ENCODE results near the gene TEKT5.

The TEKT5 gene

GRCh38 chr16:10737068-10737625 is 42.4 kb upstream of the TEKT5 start:
- peak; percentile 84 for TF ChIP-seq CTCF (IDR thresholded peaks at IDR 0.05)

- TF ChIP-seq CTCF (IDR thresholded peaks at IDR 0.05), result no peak
Measured at GRCh38 chr16:10731790-10732189, 37.1 kb upstream of the TEKT5 start.

- no peak for TF ChIP-seq CTCF (IDR thresholded peaks at IDR 0.05)
Measured at GRCh38 chr16:10729104-10730048, 34.6 kb upstream of the TEKT5 start.

- TF ChIP-seq CTCF (IDR thresholded peaks at IDR 0.05), result no peak
Measured at GRCh38 chr16:10728003-10728887, 33.5 kb upstream of the TEKT5 start.

GRCh38 chr16:10708969-10709368 is 14.2 kb upstream of the TEKT5 start:
- no peak for TF ChIP-seq CTCF (IDR thresholded peaks at IDR 0.05)

- no peak for TF ChIP-seq CTCF (IDR thresholded peaks at IDR 0.05)
Measured at GRCh38 chr16:10699756-10700155, 5.0 kb upstream of the TEKT5 start.

- no peak for TF ChIP-seq CTCF (IDR thresholded peaks at IDR 0.05)
Measured at GRCh38 chr16:10694306-10694705, 424 bp downstream of the TEKT5 start.
